Activated CD8-positive, alpha-beta T cell treated with anti-CD3 and anti-CD28 coated beads for 36 hours (primary cell): Measurements from ENCODE around the gene TEX14. TPM values are rescaled to one million over a fixed set of nuclear protein-coding genes. Genes with fewer than 3 reads are reported as not detected.
A peak's percentile ranks its signal among the peaks of the same experiment; 100 is the strongest.

Source experiments
- ATAC-seq: fragments of 200-7000 bp; cut with Tn5 transposase; one replicate; pipeline ENCODE4 v1.10.0; 2021; ENCODE audit warnings: mild to moderate bottlenecking, moderate library complexity
- CTCF ChIA-PET: fragments of 350-600 bp; sonication (Branson Sonifier 250); formaldehyde crosslinking; loops from one replicate; lab custom pipeline; 2021; ENCODE audit warnings: antibody characterized with exemption; lab: Charles Lee
- POLR2A ChIA-PET: fragments of 350-600 bp; sonication (Branson Sonifier 250); formaldehyde crosslinking; loops from one replicate; lab custom pipeline; 2021; ENCODE audit warnings: antibody characterized with exemption; lab: Charles Lee
- DNase-seq: peaks from one replicate; pipeline ENCODE4 v3.0.0-alpha.2; 2020
- H3K27ac Mint-ChIP-seq: one replicate; pipeline ENCODE4 v1.8.0; 2021; ENCODE audit warnings: mild to moderate bottlenecking, mixed read lengths
- H3K27me3 Mint-ChIP-seq: one replicate; pipeline ENCODE4 v1.8.0; 2021; ENCODE audit warnings: mixed read lengths
- H3K36me3 Mint-ChIP-seq: one replicate; pipeline ENCODE4 v1.8.0; 2021; ENCODE audit warnings: low read depth, mixed read lengths
- H3K4me1 Mint-ChIP-seq: one replicate; pipeline ENCODE4 v1.8.0; 2021; ENCODE audit warnings: low read depth, mixed read lengths
- H3K4me3 Mint-ChIP-seq: one replicate; pipeline ENCODE4 v1.8.0; 2021; ENCODE audit warnings: mild to moderate bottlenecking, moderate library complexity, mixed read lengths
- H3K9me3 Mint-ChIP-seq: one replicate; pipeline ENCODE4 v1.8.0; 2021; ENCODE audit warnings: mixed read lengths
- intact Hi-C: fragments of 100-400 bp; cut with micrococcal nuclease; formaldehyde crosslinking; loops from one replicate; pipeline ENCODE4 v1.10.0; 2022
- total RNA-seq, 2 experiments: library from RNA; stranded (reverse); gene quantifications; one replicate each; pipeline ENCODE4 v1.2.3, GENCODE V29; 2021
- TF ChIP-seq, protein P1 (sequence below): fragments of 200-600 bp; IDR thresholded peaks from one replicate; pipeline ENCODE4 v1.8.0; 2022; ENCODE audit warnings: antibody characterized with exemption, mild to moderate bottlenecking

The TEX14 gene
- total RNA-seq, 2 experiments from 2014 or later: 0.23 to 0.31 TPM

- Mint-ChIP-seq H3K36me3 (peaks cover 40% of the 10 kb centered on the region), H3K4me1 (peaks cover 51% of the 10 kb centered on the region), H3K27me3 (no peaks in the 10 kb centered on the region), H3K4me3 (peak within 1 kb of the TSS; percentile 90), H3K9me3 (no peaks in the 10 kb centered on the region), H3K27ac (peak within 1 kb of the TSS; percentile 87)
- ATAC-seq (peak; percentile 19), DNase-seq (peak; percentile 78)
- ChIA-PET CTCF (interaction anchor here (1.5 to 2.7 kb wide), 3 partner anchors 21 to 178 kb away, joined by 4 to 9 read pairs (median 4); partner anchors contain the start of genes HSF5, RAD51C and TEX14), POLR2A (interaction anchor here (0.9 to 5.4 kb wide), 9 partner anchors 15 to 176 kb away, joined by 3 to 68 read pairs (median 5); partner anchors contain the start of gene HSF5)
- intact Hi-C loops: loop anchor here (10.0 kb wide), 1 partner anchor 491 kb away; no protein-coding TSS in a partner anchor
- TF ChIP-seq, protein P1, sequence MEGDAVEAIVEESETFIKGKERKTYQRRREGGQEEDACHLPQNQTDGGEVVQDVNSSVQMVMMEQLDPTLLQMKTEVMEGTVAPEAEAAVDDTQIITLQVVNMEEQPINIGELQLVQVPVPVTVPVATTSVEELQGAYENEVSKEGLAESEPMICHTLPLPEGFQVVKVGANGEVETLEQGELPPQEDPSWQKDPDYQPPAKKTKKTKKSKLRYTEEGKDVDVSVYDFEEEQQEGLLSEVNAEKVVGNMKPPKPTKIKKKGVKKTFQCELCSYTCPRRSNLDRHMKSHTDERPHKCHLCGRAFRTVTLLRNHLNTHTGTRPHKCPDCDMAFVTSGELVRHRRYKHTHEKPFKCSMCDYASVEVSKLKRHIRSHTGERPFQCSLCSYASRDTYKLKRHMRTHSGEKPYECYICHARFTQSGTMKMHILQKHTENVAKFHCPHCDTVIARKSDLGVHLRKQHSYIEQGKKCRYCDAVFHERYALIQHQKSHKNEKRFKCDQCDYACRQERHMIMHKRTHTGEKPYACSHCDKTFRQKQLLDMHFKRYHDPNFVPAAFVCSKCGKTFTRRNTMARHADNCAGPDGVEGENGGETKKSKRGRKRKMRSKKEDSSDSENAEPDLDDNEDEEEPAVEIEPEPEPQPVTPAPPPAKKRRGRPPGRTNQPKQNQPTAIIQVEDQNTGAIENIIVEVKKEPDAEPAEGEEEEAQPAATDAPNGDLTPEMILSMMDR: no peak
Observed at GRCh38 chr17:58513965-58514769, 177.7 kb downstream of the TEX14 start, which contains the start of gene MTMR4. Gene MTMR4 (minus strand): TSS chr17:58514638. CDS start chr17:58514407, 231 bp downstream.

- peak; percentile 50 for DNase-seq
- Mint-ChIP-seq H3K36me3 (peaks cover 43% of the 10 kb centered on the region), H3K9me3 (no peaks in the 10 kb centered on the region), H3K27ac (peak overlapping the region; percentile 87), H3K4me1 (peaks cover 47% of the 10 kb centered on the region), H3K4me3 (peak overlapping the region; percentile 90), H3K27me3 (no peaks in the 10 kb centered on the region)
- intact Hi-C loops: loop anchor here (10.0 kb wide), 1 partner anchor 491 kb away; no protein-coding TSS in a partner anchor
- no peak for ATAC-seq
- ChIA-PET CTCF (interaction anchor here (1.3 to 1.5 kb wide), 2 partner anchors 16 to 20 kb away, joined by 3 to 4 read pairs; no protein-coding TSS in a partner anchor), POLR2A (interaction anchor here (1.4 to 5.4 kb wide), 5 partner anchors 14 to 173 kb away, joined by 3 to 68 read pairs (median 5); no protein-coding TSS in a partner anchor)
- TF ChIP-seq, protein P1: no peak
Observed at GRCh38 chr17:58513267-58513964, 178.4 kb downstream of the TEX14 start.

- intact Hi-C loops: loop anchor here (10.0 kb wide), 1 partner anchor 495 kb away; no protein-coding TSS in a partner anchor
- Mint-ChIP-seq H3K27ac (no peak overlapping the region), H3K4me3 (no peak overlapping the region), H3K4me1 (peaks cover 32% of the 10 kb centered on the region), H3K27me3 (no peaks in the 10 kb centered on the region), H3K9me3 (no peaks in the 10 kb centered on the region), H3K36me3 (peaks cover 47% of the 10 kb centered on the region)
- ATAC-seq (no peak), DNase-seq (no peak)
- ChIA-PET POLR2A (interaction anchor here (1.1 to 1.6 kb wide), 2 partner anchors 14 to 122 kb away, joined by 3 to 5 read pairs; no protein-coding TSS in a partner anchor), CTCF (no interaction called here)
- TF ChIP-seq, protein P1: no peak
Observed at GRCh38 chr17:58510075-58510474, 181.8 kb downstream of the TEX14 start.

DNA sequence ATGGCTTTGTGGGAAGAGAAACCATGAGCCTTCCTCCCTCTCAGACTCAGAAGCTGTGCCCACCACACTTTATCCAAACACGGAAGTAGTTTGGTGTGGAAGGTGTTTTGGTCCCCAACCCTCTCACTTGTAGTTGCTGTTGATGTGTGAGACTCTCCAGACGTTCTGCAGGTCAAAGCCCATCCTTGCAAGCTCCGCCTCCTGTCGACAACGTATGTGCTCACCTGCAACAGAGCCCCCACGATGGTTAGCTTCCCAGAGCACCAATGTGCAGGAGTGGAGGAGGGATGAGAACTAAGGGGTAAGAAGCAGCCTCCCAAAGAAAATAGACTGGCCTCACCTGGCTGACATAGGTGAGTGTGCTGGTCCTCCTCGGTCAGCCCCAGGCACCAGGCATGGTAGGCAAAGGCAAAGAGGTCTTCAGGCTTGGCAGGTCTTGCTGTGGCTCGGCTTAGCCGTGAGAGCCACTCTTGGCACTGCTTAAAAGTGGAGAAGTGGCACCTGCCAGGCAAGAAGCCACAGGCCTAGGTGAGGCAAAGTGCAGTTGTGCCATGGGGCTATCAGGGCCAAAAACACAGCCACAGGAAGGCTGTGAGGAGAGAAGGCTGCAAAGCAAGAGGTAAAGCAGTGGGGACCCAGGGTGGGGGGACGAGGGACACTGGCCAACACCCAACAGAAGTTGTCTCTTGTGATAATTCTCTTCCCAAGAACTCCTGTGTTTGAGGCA lies 183.3 kb downstream of the TEX14 start:
- DNase-seq: no peak
- Mint-ChIP-seq H3K27me3 (no peaks in the 10 kb centered on the region), H3K9me3 (no peaks in the 10 kb centered on the region), H3K4me1 (peaks cover 28% of the 10 kb centered on the region), H3K4me3 (no peak overlapping the region), H3K36me3 (peaks cover 58% of the 10 kb centered on the region), H3K27ac (no peak overlapping the region)
- intact Hi-C loops: no loop called here
- no peak for ATAC-seq
- TF ChIP-seq, protein P1: no peak
- CTCF ChIA-PET: no interaction called here
- POLR2A ChIA-PET: interaction anchor here (0.8 kb wide), 1 partner anchor 17 kb away, joined by 3 read pairs; no protein-coding TSS in a partner anchor
